Spleen (tissue), 7 donors: ENCODE measurements around the gene TET2.

Experiments
- POLR2A ChIP-seq, 3 donors: fragments of 450-650 bp; IDR thresholded peaks; one replicate each; pipeline ENCODE4 v1.5.1; 2017; ENCODE audit warnings: antibody characterized with exemption in 3 of 3, mild to moderate bottlenecking in 1 of 3
- TF ChIP-seq, protein P1 (sequence below), 11 experiments: fragments of 200-600 bp in 7 of 11; fragments of 450-650 bp in 4 of 11; sonication (generic) in 4 of 11; IDR thresholded peaks in 8 of 11; conservative IDR thresholded peaks in 3 of 11; 1 replicate in 7 of 11; 2 replicates in 4 of 11; pipeline versions ENCODE4 v1.4.0 to v1.8.0; 2016 to 2021; ENCODE audit warnings: antibody characterized with exemption in 11 of 11, inconsistent platforms in 4 of 11, mild to moderate bottlenecking in 1 of 11
- donor health status: DM: no; HTN: no; CAD: no; lungs with moderate emphysema.
- donor health status: DM: no; HTN: no; CAD: no.
- donor health status: DM: no; HTN: no; CAD: no.

DNA sequence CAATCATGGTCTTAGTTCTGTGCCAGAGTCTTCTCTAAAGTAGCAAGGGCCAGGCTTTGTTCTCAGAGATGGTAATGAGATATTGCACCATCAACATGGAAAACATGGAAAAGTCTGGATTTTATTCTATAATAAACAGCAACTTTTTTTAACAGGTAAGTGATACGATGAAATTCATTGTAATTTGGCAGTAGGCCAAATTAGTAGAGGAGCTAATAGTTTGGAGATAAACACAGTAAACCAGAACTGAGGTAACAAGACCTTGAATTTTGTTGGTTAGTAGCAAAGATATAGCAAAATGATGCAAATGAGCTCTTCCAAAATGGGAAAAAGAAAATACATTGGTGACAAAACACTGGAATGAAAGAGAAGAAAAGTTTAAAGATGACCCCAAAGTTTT lies 126.6 kb downstream of the TET2 start:
- TF ChIP-seq, protein P1, sequence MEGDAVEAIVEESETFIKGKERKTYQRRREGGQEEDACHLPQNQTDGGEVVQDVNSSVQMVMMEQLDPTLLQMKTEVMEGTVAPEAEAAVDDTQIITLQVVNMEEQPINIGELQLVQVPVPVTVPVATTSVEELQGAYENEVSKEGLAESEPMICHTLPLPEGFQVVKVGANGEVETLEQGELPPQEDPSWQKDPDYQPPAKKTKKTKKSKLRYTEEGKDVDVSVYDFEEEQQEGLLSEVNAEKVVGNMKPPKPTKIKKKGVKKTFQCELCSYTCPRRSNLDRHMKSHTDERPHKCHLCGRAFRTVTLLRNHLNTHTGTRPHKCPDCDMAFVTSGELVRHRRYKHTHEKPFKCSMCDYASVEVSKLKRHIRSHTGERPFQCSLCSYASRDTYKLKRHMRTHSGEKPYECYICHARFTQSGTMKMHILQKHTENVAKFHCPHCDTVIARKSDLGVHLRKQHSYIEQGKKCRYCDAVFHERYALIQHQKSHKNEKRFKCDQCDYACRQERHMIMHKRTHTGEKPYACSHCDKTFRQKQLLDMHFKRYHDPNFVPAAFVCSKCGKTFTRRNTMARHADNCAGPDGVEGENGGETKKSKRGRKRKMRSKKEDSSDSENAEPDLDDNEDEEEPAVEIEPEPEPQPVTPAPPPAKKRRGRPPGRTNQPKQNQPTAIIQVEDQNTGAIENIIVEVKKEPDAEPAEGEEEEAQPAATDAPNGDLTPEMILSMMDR (IDR thresholded peaks at IDR 0.05 in 8 of 11, conservative IDR thresholded peaks at IDR 0.05 in 3 of 11): no peak
- no peak for TF ChIP-seq POLR2A (IDR thresholded peaks at IDR 0.05)
